Measurements from ENCODE around the gene LRP2BP.

Gene LRP2BP

DNA sequence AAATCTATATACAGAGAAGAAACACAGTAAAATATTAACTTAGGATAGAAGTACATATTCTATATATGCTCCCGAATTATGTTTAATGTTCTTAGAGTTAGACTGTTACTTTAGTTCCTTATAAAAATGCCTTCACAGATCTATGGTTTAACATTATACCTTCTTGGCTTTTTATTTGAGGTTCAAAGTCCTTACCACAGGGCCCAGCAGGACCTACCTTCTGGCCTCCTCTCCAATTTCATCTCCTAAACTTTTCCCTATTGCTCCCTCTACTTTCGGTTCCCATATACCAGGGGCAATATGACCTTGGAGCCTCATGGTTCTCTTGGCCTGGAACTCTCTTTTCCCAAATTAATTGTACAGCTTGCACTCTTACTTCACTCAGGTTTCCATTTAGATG is 12.7 kb upstream of the LRP2BP start:
- no peaks in the 10 kb centered on the region for H3K4me1 Mint-ChIP-seq (ENCODE audit: low read depth)
- H3K36me3 Mint-ChIP-seq (ENCODE audit: low read depth): peaks cover 31% of the 10 kb centered on the region
- H3K4me3 Mint-ChIP-seq: no peak overlapping the region

GRCh38 chr4:185405296-185405999 is 9.7 kb upstream of the LRP2BP start:
- Mint-ChIP-seq H3K4me3 (no peak overlapping the region), H3K36me3 (ENCODE audit: low read depth) (peaks cover 41% of the 10 kb centered on the region), H3K9me3 (peaks cover 4% of the 10 kb centered on the region), H3K4me1 (ENCODE audit: low read depth) (peaks cover 2% of the 10 kb centered on the region), H3K27me3 (ENCODE audit: low read depth) (no peaks in the 10 kb centered on the region), H3K27ac (no peak overlapping the region)

More for the DNA sequence above, 12.7 kb upstream of the LRP2BP start:
- Mint-ChIP-seq H3K27ac (no peak overlapping the region), H3K9me3 (peaks cover 4% of the 10 kb centered on the region), H3K27me3 (ENCODE audit: low read depth) (no peaks in the 10 kb centered on the region)

DNA sequence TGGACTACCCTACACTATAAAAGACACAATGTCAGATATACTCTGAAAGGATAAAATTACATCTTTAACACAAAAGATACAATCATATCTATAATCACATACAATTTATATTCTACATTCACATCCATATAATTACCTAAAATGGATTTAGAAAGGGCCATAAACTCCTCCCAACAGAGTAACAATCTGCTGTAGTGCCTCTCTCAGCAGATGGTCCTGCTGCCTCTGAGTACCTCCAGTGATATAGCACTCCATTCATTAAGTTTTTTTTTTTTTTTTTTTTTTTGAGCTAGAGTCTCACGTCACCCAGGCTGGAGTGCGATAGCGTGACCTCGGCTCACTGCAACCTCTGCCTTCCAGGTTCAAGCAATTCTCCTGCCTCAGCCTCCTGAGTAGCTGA is 8.3 kb upstream of the LRP2BP start:
- no peaks in the 10 kb centered on the region for H3K27me3 Mint-ChIP-seq (ENCODE audit: low read depth)
- peaks cover 15% of the 10 kb centered on the region for H3K4me1 Mint-ChIP-seq (ENCODE audit: low read depth)
- no peaks in the 10 kb centered on the region for H3K9me3 Mint-ChIP-seq
- H3K27ac Mint-ChIP-seq: no peak overlapping the region
- no peak overlapping the region for H3K4me3 Mint-ChIP-seq
- peaks cover 47% of the 10 kb centered on the region for H3K36me3 Mint-ChIP-seq (ENCODE audit: low read depth)

- no peak overlapping the region for H3K4me3 Mint-ChIP-seq
Measured at GRCh38 chr4:185399466-185399865, 3.7 kb upstream of the LRP2BP start.

DNA sequence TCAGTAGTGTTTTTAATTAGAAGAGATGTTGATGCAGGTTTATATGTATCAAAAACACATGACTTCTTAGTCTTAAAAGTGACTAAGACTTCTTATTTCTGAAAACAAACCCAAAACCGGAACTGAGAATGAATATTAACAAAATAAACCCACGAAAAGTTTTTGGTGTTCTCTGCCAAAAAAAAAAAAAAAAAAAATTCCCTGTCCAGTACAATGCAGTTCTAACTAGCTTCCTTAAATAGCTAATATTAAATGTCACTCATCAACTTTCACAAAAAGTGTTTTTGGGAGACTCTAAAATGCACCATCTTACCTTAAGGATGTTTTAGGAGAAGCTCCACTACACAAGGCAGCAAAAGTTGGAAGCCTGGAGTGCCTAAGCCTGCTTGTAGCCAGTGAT is 2.9 kb upstream of the LRP2BP start:
- Mint-ChIP-seq H3K9me3 (no peaks in the 10 kb centered on the region), H3K27ac (no peak overlapping the region), H3K36me3 (ENCODE audit: low read depth) (peaks cover 31% of the 10 kb centered on the region), H3K27me3 (ENCODE audit: low read depth) (no peaks in the 10 kb centered on the region), H3K4me3 (no peak overlapping the region), H3K4me1 (ENCODE audit: low read depth) (peaks cover 50% of the 10 kb centered on the region)

More at GRCh38 chr4:185399466-185399865, 3.7 kb upstream of the LRP2BP start:
- H3K4me1 Mint-ChIP-seq (ENCODE audit: low read depth): peaks cover 43% of the 10 kb centered on the region
- H3K27ac Mint-ChIP-seq: no peak overlapping the region
- no peaks in the 10 kb centered on the region for H3K9me3 Mint-ChIP-seq
- peaks cover 33% of the 10 kb centered on the region for H3K36me3 Mint-ChIP-seq (ENCODE audit: low read depth)
- H3K27me3 Mint-ChIP-seq (ENCODE audit: low read depth): no peaks in the 10 kb centered on the region

DNA sequence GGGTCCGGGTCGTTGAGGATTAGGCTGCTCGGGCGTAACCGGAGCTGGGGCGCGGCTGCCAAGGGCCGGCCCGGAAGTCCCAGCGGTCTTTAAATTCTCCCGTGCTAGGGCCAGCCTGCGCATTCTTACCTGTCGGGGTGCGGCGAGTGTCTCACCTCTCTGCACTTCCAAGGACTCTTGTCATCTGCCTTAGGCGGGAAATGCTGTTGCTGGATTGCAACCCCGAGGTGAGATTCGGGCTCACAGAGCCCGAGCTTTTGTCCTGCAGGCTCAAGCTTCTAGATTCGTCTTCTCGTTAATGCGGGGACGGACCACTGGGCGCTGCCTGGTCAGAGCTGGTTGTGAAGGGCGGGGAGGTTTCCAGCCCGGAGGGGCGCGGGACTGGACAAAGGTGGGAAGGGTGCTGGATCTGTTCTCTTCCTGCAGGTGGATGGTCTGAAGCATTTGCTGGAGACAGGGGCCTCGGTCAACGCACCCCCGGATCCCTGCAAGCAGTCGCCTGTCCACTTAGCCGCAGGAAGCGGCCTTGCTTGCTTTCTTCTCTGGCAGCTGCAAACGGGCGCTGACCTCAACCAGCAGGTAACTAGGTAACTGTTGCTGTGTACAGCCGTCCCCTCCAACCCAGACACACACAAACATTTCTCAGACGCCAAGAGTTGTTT is 1.1 kb upstream of the LRP2BP start, which contains the start of gene ANKRD37:
ANKRD37 (plus strand) TSS at position 118 of the 662 bp plus-strand sequence; CDS start at position 201, 83 bp downstream.
- Mint-ChIP-seq H3K27ac (peak within 1 kb of the TSS; percentile 98), H3K4me1 (ENCODE audit: low read depth) (peaks cover 51% of the 10 kb centered on the region), H3K36me3 (ENCODE audit: low read depth) (peaks cover 24% of the 10 kb centered on the region), H3K9me3 (no peaks in the 10 kb centered on the region), H3K4me3 (peak within 1 kb of the TSS; percentile 94), H3K27me3 (ENCODE audit: low read depth) (no peaks in the 10 kb centered on the region)

- no peaks in the 10 kb centered on the region for H3K9me3 Mint-ChIP-seq
- H3K27ac Mint-ChIP-seq: peak overlapping the region; percentile 98
- H3K36me3 Mint-ChIP-seq (ENCODE audit: low read depth): peaks cover 21% of the 10 kb centered on the region
- H3K4me1 Mint-ChIP-seq (ENCODE audit: low read depth): peaks cover 49% of the 10 kb centered on the region
- no peaks in the 10 kb centered on the region for H3K27me3 Mint-ChIP-seq (ENCODE audit: low read depth)
- H3K4me3 Mint-ChIP-seq: peak overlapping the region; percentile 94
Measured at GRCh38 chr4:185395956-185396723, 416 bp upstream of the LRP2BP start.

GRCh38 chr4:185394568-185395237 is 1.0 kb downstream of the LRP2BP start:
- Mint-ChIP-seq H3K4me1 (ENCODE audit: low read depth) (peaks cover 42% of the 10 kb centered on the region), H3K36me3 (ENCODE audit: low read depth) (peaks cover 16% of the 10 kb centered on the region), H3K4me3 (peak overlapping the region; percentile 94), H3K9me3 (no peaks in the 10 kb centered on the region), H3K27me3 (ENCODE audit: low read depth) (no peaks in the 10 kb centered on the region), H3K27ac (peak overlapping the region; percentile 98)

- Mint-ChIP-seq H3K4me3 (no peak overlapping the region), H3K4me1 (ENCODE audit: low read depth) (peaks cover 19% of the 10 kb centered on the region), H3K27ac (no peak overlapping the region)
Measured at GRCh38 chr4:185392156-185392555, 3.6 kb downstream of the LRP2BP start.

DNA sequence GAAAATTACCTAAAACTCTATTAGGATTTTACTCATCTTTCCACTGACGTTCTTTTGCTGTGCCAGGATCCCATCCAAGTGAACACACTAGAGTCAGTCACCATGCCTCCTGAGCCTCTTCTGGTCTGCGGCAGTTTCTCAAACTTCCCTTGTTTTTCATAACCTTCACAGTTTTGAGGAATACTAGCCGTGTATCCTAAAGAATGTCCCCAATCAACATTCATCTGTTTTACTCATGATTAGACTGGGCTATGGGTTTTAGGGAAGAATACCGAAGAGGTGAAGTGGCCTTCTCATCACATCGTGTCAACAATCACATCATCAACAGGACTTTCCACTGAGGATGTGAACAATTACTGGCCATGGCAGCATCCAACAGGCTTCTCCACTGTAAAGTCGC is 4.8 kb downstream of the LRP2BP start:
- H3K27me3 Mint-ChIP-seq (ENCODE audit: low read depth): no peaks in the 10 kb centered on the region
- peaks cover 4% of the 10 kb centered on the region for H3K36me3 Mint-ChIP-seq (ENCODE audit: low read depth)
- H3K4me1 Mint-ChIP-seq (ENCODE audit: low read depth): peaks cover 17% of the 10 kb centered on the region
- H3K4me3 Mint-ChIP-seq: no peak overlapping the region
- no peaks in the 10 kb centered on the region for H3K9me3 Mint-ChIP-seq
- H3K27ac Mint-ChIP-seq: no peak overlapping the region

More at GRCh38 chr4:185392156-185392555, 3.6 kb downstream of the LRP2BP start:
- Mint-ChIP-seq H3K9me3 (no peaks in the 10 kb centered on the region), H3K36me3 (ENCODE audit: low read depth) (peaks cover 4% of the 10 kb centered on the region), H3K27me3 (ENCODE audit: low read depth) (no peaks in the 10 kb centered on the region)

- H3K27ac Mint-ChIP-seq: no peak overlapping the region
- no peaks in the 10 kb centered on the region for H3K9me3 Mint-ChIP-seq
- H3K4me3 Mint-ChIP-seq: no peak overlapping the region
Measured at GRCh38 chr4:185387957-185388356, 7.8 kb downstream of the LRP2BP start.

DNA sequence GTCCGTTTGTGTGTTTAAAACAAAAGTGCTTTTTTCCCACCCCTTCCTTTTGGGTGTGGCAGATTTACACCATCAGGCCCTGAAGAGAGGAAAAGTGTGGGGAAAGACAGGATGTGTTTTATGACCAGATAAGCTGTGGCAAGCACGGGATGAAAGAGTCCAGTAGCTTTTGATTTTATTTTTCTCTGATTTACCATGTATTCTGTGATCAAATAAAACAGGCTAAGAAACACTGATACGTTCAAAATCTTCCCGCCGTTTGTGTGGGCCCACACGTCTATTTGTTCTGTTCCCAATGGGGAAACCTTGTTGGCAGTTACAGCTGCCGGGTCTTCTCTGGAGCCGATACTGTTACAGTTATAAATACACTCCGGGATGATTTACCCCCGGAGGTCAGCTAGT is 10.8 kb downstream of the LRP2BP start:
- no peak overlapping the region for H3K27ac Mint-ChIP-seq
- no peaks in the 10 kb centered on the region for H3K27me3 Mint-ChIP-seq (ENCODE audit: low read depth)
- no peak overlapping the region for H3K4me3 Mint-ChIP-seq
- H3K4me1 Mint-ChIP-seq (ENCODE audit: low read depth): peaks cover 16% of the 10 kb centered on the region
- H3K9me3 Mint-ChIP-seq: peaks cover 8% of the 10 kb centered on the region
- H3K36me3 Mint-ChIP-seq (ENCODE audit: low read depth): peaks cover 13% of the 10 kb centered on the region

More at GRCh38 chr4:185387957-185388356, 7.8 kb downstream of the LRP2BP start:
- no peaks in the 10 kb centered on the region for H3K27me3 Mint-ChIP-seq (ENCODE audit: low read depth)
- peaks cover 9% of the 10 kb centered on the region for H3K36me3 Mint-ChIP-seq (ENCODE audit: low read depth)
- peaks cover 16% of the 10 kb centered on the region for H3K4me1 Mint-ChIP-seq (ENCODE audit: low read depth)

DNA sequence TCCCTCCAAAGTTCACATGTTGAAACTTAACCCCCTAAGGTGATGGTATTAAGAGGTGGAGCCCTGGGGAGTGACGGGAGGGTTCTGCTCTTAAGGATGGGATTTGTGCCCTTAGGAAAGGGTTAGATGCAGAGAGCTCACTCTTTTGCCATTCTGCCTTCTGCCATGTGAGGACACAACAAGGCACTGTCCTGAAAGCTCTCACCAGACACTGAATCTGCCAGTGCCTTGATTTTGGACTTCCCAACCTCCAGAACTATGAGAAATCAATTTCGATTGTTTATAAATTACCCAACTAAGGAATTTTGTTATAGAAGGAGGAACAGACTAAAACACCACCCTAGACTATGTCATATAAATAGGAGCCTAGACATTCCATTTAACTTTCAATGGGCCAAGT is 11.7 kb downstream of the LRP2BP start:
- Mint-ChIP-seq H3K4me1 (ENCODE audit: low read depth) (peaks cover 16% of the 10 kb centered on the region), H3K27me3 (ENCODE audit: low read depth) (no peaks in the 10 kb centered on the region), H3K27ac (no peak overlapping the region), H3K36me3 (ENCODE audit: low read depth) (peaks cover 13% of the 10 kb centered on the region), H3K4me3 (no peak overlapping the region), H3K9me3 (peaks cover 8% of the 10 kb centered on the region)

GRCh38 chr4:185383451-185383850 is 12.3 kb downstream of the LRP2BP start:
- Mint-ChIP-seq H3K4me1 (ENCODE audit: low read depth) (peaks cover 16% of the 10 kb centered on the region), H3K27ac (no peak overlapping the region), H3K27me3 (ENCODE audit: low read depth) (no peaks in the 10 kb centered on the region), H3K9me3 (peaks cover 8% of the 10 kb centered on the region), H3K36me3 (ENCODE audit: low read depth) (peaks cover 13% of the 10 kb centered on the region), H3K4me3 (no peak overlapping the region)

Data from T-helper 1 cell treated with Interleukin-12 subunit alpha and Interleukin-12 subunit beta and Interleukin-4 antibody, amounts not matched to agents 30 μg/mL and 1 μg/mL, for 36 hours (primary cell).